ENCODE results near the gene BORA. TPM values are rescaled to one million over a fixed set of nuclear protein-coding genes. Genes with fewer than 3 reads are reported as not detected.
A peak's percentile ranks its signal among the peaks of the same experiment; 100 is the strongest.

BORA gene
- 2.7 and 3.1 TPM in 2 replicates for polyA plus RNA-seq (2011; rRNA removed)
- polyA minus RNA-seq (2011; rRNA and poly(A)+ RNA removed): 1.2 and 3.2 TPM in 2 replicates

DNA sequence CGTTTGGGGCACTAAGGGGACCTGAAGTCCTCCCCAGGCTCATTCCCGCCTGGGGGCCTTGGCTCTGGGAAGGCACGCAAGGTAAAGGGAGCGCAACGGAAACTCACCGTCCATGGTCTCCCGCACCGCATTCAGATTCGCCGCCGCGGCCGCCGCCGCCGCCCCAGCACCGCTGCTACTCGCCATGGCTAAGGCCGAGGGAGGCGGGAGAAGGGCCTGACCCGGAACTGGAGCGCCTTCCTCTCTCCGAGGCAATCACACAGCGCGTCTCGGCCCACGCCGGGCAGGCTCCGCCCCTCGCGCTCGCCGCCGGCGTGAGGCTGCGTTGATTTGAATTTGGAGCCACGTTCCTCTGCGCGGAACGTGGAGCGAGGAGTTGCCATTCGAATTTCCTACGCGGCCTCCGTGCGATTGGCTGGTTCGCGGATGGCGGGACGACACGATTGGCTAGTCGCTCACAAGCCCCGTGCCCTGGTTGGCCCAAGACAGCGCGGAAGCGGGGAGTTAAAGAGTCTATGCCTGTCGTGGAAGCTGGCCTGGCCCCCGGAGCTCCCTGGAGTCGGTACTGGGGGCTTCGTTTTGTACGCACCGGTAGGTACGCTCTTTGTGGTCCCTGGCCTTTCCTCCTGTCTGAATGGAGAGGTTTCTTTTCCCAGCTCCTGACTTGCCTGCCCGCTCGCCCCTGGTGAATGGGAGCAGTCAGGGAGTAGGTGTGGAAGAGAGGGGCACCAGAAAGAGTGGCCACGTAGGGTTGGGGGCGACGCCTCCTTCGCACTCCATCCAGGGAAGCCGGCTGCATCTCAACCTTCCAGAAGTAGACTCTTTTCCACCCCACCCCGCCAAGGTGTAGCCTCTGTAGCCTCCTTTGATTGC, at the start of gene BORA, which contains the start of gene MZT1:
Gene BORA, plus strand, starts transcription at position 507 of the 873 bp plus-strand sequence. CDS start 1,018 bp downstream, outside the sequence.
Gene MZT1, minus strand, starts transcription at position 213 of the 873 bp plus-strand sequence. Its CDS starts 27 bp downstream, at position 186.
- H3K27me3 ChIP-seq (ENCODE audit: control insufficient read depth, insufficient read depth, low read length): no peaks in the 10 kb centered on the region
- peak within 1 kb of the TSS; percentile 96 for H3K4me3 ChIP-seq (ENCODE audit: low read depth, low read length)
- H3K9me3 ChIP-seq (ENCODE audit: control insufficient read depth, insufficient read depth, low read length): no peaks in the 10 kb centered on the region
- ChIA-PET POLR2A (no interaction called here), CTCF (no interaction called here)
- DNase-seq (ENCODE audit: low read depth, low spot score): peak; percentile 93
- TF ChIP-seq, protein P1, sequence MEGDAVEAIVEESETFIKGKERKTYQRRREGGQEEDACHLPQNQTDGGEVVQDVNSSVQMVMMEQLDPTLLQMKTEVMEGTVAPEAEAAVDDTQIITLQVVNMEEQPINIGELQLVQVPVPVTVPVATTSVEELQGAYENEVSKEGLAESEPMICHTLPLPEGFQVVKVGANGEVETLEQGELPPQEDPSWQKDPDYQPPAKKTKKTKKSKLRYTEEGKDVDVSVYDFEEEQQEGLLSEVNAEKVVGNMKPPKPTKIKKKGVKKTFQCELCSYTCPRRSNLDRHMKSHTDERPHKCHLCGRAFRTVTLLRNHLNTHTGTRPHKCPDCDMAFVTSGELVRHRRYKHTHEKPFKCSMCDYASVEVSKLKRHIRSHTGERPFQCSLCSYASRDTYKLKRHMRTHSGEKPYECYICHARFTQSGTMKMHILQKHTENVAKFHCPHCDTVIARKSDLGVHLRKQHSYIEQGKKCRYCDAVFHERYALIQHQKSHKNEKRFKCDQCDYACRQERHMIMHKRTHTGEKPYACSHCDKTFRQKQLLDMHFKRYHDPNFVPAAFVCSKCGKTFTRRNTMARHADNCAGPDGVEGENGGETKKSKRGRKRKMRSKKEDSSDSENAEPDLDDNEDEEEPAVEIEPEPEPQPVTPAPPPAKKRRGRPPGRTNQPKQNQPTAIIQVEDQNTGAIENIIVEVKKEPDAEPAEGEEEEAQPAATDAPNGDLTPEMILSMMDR (IDR thresholded peaks at IDR 0.05; ENCODE audit: low read depth, low read length): no peak
- peak within 1 kb of the TSS; percentile 67 for H3K27ac ChIP-seq (ENCODE audit: low read depth, low read length)

DNA sequence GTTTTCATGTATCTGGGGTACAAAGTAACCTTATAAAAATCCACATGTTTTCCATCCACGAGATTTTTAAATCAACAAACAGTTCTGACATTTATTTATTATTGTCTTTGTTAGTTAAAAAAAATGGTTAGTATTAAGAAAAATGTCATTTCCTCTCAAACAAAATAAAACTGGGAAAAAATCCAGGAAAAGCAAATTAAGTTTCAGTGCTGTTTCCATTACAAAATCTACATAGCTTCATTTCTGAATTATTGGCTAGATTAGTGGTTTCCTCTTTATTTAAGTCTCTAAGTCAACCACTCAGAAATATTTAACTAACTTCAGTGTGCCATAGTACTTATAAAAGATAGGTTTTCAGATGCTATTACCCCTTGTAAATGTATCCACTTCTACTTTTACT, 49.4 kb upstream of the BORA start:
- H3K9me3 ChIP-seq (ENCODE audit: control insufficient read depth, insufficient read depth, low read length): no peaks in the 10 kb centered on the region
- TF ChIP-seq, protein P1 (IDR thresholded peaks at IDR 0.05; ENCODE audit: low read depth, low read length): no peak
- ChIA-PET CTCF (no interaction called here), POLR2A (no interaction called here)
- no peak overlapping the region for H3K4me3 ChIP-seq (ENCODE audit: low read depth, low read length)
- H3K27me3 ChIP-seq (ENCODE audit: control insufficient read depth, insufficient read depth, low read length): no peaks in the 10 kb centered on the region
- H3K27ac ChIP-seq (ENCODE audit: low read depth, low read length): no peak overlapping the region
- DNase-seq (ENCODE audit: low read depth, low spot score): no peak

DNA sequence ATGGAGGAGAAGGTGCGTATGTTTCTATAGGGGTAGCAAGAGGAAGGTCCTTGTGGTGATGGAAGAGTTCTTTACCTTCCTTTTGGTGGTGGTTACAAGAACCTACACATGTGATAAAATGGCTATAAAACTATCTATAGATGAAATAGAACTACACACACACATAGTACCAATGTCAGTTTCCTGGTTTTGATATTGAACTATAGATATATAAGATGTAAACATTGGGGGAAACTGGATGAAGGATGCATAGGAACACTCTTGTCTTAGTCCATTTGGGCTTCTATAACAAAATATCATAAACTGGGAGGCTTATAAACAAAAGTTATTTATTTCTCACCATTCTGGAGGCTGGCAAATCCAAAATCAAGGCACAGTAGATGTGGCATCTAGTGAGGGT, 47.4 kb upstream of the BORA start:
- no peaks in the 10 kb centered on the region for H3K27me3 ChIP-seq (ENCODE audit: control insufficient read depth, insufficient read depth, low read length)
- DNase-seq (ENCODE audit: low read depth, low spot score): no peak
- TF ChIP-seq, protein P1 (IDR thresholded peaks at IDR 0.05; ENCODE audit: low read depth, low read length): no peak
- H3K4me3 ChIP-seq (ENCODE audit: low read depth, low read length): no peak overlapping the region
- H3K9me3 ChIP-seq (ENCODE audit: control insufficient read depth, insufficient read depth, low read length): no peaks in the 10 kb centered on the region
- H3K27ac ChIP-seq (ENCODE audit: low read depth, low read length): no peak overlapping the region
- POLR2A ChIA-PET: no interaction called here
- CTCF ChIA-PET: no interaction called here

DNA sequence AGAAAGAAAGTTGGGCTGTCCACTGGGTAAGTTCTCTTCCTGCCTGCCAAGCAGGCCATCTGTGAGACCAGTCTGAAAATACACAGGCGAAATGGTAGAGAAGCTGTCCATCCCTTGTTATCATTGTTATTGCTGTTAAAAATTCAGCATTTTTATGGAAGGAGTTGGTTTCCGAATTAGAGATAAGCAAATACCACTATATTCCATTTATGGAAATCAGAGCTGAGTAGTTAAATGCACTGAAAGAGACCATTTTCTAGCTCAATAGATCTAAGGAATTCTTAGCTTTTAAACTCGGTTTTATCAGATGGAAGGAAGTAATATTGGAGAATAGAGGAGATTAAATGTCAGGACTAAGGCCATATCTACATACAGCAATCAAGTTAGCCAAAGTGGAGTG, 41.0 kb upstream of the BORA start:
- Histone ChIP-seq H3K27ac (ENCODE audit: low read depth, low read length) (no peak overlapping the region), H3K27me3 (ENCODE audit: control insufficient read depth, insufficient read depth, low read length) (no peaks in the 10 kb centered on the region), H3K4me3 (ENCODE audit: low read depth, low read length) (no peak overlapping the region), H3K9me3 (ENCODE audit: control insufficient read depth, insufficient read depth, low read length) (no peaks in the 10 kb centered on the region)
- TF ChIP-seq, protein P1 (IDR thresholded peaks at IDR 0.05; ENCODE audit: low read depth, low read length): no peak
- ChIA-PET POLR2A (no interaction called here), CTCF (no interaction called here)
- no peak for DNase-seq (ENCODE audit: low read depth, low spot score)

DNA sequence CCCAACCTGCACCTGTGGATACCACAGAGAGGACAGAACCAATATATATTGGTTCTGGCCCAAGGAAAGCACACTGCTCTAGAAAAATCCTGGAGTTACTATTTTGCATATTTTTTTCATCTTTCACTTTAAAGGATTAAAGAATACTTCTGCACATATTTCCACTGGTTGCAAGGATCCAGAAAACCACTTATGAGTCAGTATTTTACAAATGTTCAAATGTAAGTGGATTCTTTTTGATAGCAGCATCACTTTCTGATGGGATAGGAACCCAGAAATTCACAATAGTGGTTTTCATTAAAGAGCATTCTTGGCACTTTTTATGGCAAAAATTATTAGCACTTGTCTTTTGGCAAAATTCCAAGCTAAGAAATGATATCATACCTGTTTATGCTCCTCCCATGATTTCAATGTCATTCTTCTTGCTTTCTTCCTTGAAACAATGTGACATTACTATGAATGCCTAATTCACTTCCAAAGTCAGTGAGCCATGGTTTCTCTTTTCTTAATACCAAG, 38.5 kb upstream of the BORA start:
- H3K9me3 ChIP-seq (ENCODE audit: control insufficient read depth, insufficient read depth, low read length): peaks cover 4% of the 10 kb centered on the region; the same call in 1 of the 2 replicates

More for the DNA sequence above, 38.5 kb upstream of the BORA start:
- ChIA-PET POLR2A (no interaction called here), CTCF (no interaction called here)
- Histone ChIP-seq H3K27me3 (ENCODE audit: control insufficient read depth, insufficient read depth, low read length) (peaks cover 2% of the 10 kb centered on the region), H3K4me3 (ENCODE audit: low read depth, low read length) (no peak overlapping the region), H3K27ac (ENCODE audit: low read depth, low read length) (no peak overlapping the region)
- TF ChIP-seq, protein P1 (IDR thresholded peaks at IDR 0.05; ENCODE audit: low read depth, low read length): no peak
- DNase-seq (ENCODE audit: low read depth, low spot score): no peak
